ENCODE results near the gene RBMS3. TPM values are rescaled to one million over a fixed set of nuclear protein-coding genes. Genes with fewer than 3 reads are reported as not detected.
"Not testable (repeated sequence)": the region's sequence is repeated elsewhere in the genome, so short reads cannot be mapped to it uniquely, and the experiment has no call there.

Gene RBMS3
- total RNA-seq, 3 donors from 2014 or later = 48.4 to 117 (median 103) TPM

- intact Hi-C loops (cut with DNase I; ENCODE audit: low total_unique reads) = no loop called here
- no peaks in the 10 kb centered on the region for H3K9me3 ChIP-seq
- H3K27ac ChIP-seq = peak overlapping the region; percentile 59 to 78
- TF ChIP-seq POLR2AphosphoS5 (IDR thresholded peaks at IDR 0.05) (no peak), CTCF (IDR thresholded peaks at IDR 0.05) (no peak), POLR2A (IDR thresholded peaks at IDR 0.05) (no peak)
- no peaks in the 10 kb centered on the region for H3K36me3 ChIP-seq
- no peak for DNase-seq (ENCODE audit: low spot score in 2 of 2)
- no peak overlapping the region for H3K4me3 ChIP-seq
- H3K27me3 ChIP-seq = no peaks in the 10 kb centered on the region
- no peaks in the 10 kb centered on the region for H3K4me1 ChIP-seq
Measured at GRCh38 chr3:29385046-29385830, 104.4 kb downstream of the RBMS3 start.

- Histone ChIP-seq H3K36me3 (no peaks in the 10 kb centered on the region), H3K4me3 (no peak overlapping the region), H3K27ac (no peak overlapping the region), H3K27me3 (no peaks in the 10 kb centered on the region), H3K4me1 (no peaks in the 10 kb centered on the region), H3K9me3 (no peaks in the 10 kb centered on the region)
- no peak for TF ChIP-seq POLR2A (IDR thresholded peaks at IDR 0.05)
- no peak for TF ChIP-seq POLR2AphosphoS5 (IDR thresholded peaks at IDR 0.05)
- no peak for TF ChIP-seq CTCF (IDR thresholded peaks at IDR 0.05)
- intact Hi-C loops (cut with DNase I; ENCODE audit: low total_unique reads) = no loop called here
- DNase-seq (ENCODE audit: low spot score in 2 of 2) = no peak
Measured at GRCh38 chr3:29389362-29389761, 108.5 kb downstream of the RBMS3 start.

- H3K9me3 ChIP-seq = no peaks in the 10 kb centered on the region
- no peak for DNase-seq (ENCODE audit: low spot score in 2 of 2)
- no peak for TF ChIP-seq POLR2A (IDR thresholded peaks at IDR 0.05)
- no peak for TF ChIP-seq CTCF (IDR thresholded peaks at IDR 0.05)
- no peak for TF ChIP-seq POLR2AphosphoS5 (IDR thresholded peaks at IDR 0.05)
- no peaks in the 10 kb centered on the region for H3K4me1 ChIP-seq
- intact Hi-C loops (cut with DNase I; ENCODE audit: low total_unique reads) = no loop called here
- H3K27me3 ChIP-seq = no peaks in the 10 kb centered on the region
- no peaks in the 10 kb centered on the region for H3K36me3 ChIP-seq
- no peak overlapping the region for H3K27ac ChIP-seq
- no peak overlapping the region for H3K4me3 ChIP-seq
Measured at GRCh38 chr3:29392625-29393388, 111.9 kb downstream of the RBMS3 start.

GRCh38 chr3:29393946-29394345 is 113.1 kb downstream of the RBMS3 start:
- H3K36me3 ChIP-seq; H3K4me1 ChIP-seq; H3K27me3 ChIP-seq; DNase-seq (ENCODE audit: low spot score in 2 of 2); intact Hi-C loops (cut with DNase I; ENCODE audit: low total_unique reads); H3K4me3 ChIP-seq; H3K9me3 ChIP-seq; H3K27ac ChIP-seq: not testable (repeated sequence)

GRCh38 chr3:29397406-29397805 is 116.5 kb downstream of the RBMS3 start:
- intact Hi-C loops (cut with DNase I; ENCODE audit: low total_unique reads) = no loop called here

More at GRCh38 chr3:29397406-29397805, 116.5 kb downstream of the RBMS3 start:
- no peaks in the 10 kb centered on the region for H3K9me3 ChIP-seq
- TF ChIP-seq CTCF (IDR thresholded peaks at IDR 0.05) = no peak
- no peak for TF ChIP-seq POLR2AphosphoS5 (IDR thresholded peaks at IDR 0.05)
- no peak for TF ChIP-seq POLR2A (IDR thresholded peaks at IDR 0.05)
- H3K27ac ChIP-seq = no peak overlapping the region
- H3K36me3 ChIP-seq = no peaks in the 10 kb centered on the region
- H3K4me1 ChIP-seq = no peaks in the 10 kb centered on the region
- no peak for DNase-seq (ENCODE audit: low spot score in 2 of 2)
- no peak overlapping the region for H3K4me3 ChIP-seq
- no peaks in the 10 kb centered on the region for H3K27me3 ChIP-seq
